Mesendoderm (in vitro differentiated cells): ENCODE data around the gene C1QA.

ENCODE experiments used
- DNase-seq: peaks from one replicate; pipeline ENCODE4 v3.0.0; 2013
- H2AK5ac ChIP-seq: 2 replicates; pipeline ENCODE4 v1.6.1; 2013; ENCODE audit warnings: low read length, inconsistent platforms
- H2BK120ac ChIP-seq: 2 replicates; pipeline ENCODE4 v1.6.1; 2013; ENCODE audit warnings: low read depth, mild to moderate bottlenecking, low read length, moderate library complexity, mixed read lengths
- H2BK15ac ChIP-seq: replicated peaks from 2 replicates; pipeline ENCODE4 v1.6.1; 2013; ENCODE audit warnings: low read depth, mild to moderate bottlenecking, moderate library complexity
- H2BK5ac ChIP-seq: 2 replicates; pipeline ENCODE4 v1.6.1; 2013; ENCODE audit warnings: low read length, inconsistent platforms
- H3K18ac ChIP-seq: 2 replicates; pipeline ENCODE4 v1.6.1; 2013; ENCODE audit warnings: mild to moderate bottlenecking, low read length, mixed read lengths
- H3K23ac ChIP-seq: one replicate; pipeline ENCODE4 v1.6.1; 2013; ENCODE audit warnings: low read length
- H3K27ac ChIP-seq: 2 replicates; pipeline ENCODE4 v1.5.1; 2013; ENCODE audit warnings: low read depth, mild to moderate bottlenecking, inconsistent platforms, low read length, moderate library complexity
- H3K27me3 ChIP-seq: 2 replicates; pipeline ENCODE4 v1.6.1; 2013; ENCODE audit warnings: low read length, control low read depth, mild to moderate bottlenecking, inconsistent platforms; ENCODE audit not compliant: insufficient read depth, poor library complexity
- H3K36me3 ChIP-seq: 2 replicates; pipeline ENCODE4 v1.6.1; 2013; ENCODE audit warnings: low read length, inconsistent platforms; ENCODE audit not compliant: control insufficient read depth, insufficient read depth
- H3K4ac ChIP-seq: one replicate; pipeline ENCODE4 v1.6.1; 2013; ENCODE audit warnings: low read depth, mild to moderate bottlenecking, low read length, moderate library complexity
- H3K4me1 ChIP-seq: 2 replicates; pipeline ENCODE4 v1.6.1; 2013; ENCODE audit warnings: low read depth, low read length, inconsistent platforms; ENCODE audit not compliant: control insufficient read depth
- H3K4me2 ChIP-seq: 2 replicates; pipeline ENCODE4 v1.6.1; 2013; ENCODE audit warnings: low read length
- H3K4me3 ChIP-seq: 2 replicates; pipeline ENCODE4 v1.5.1; 2013; ENCODE audit warnings: mild to moderate bottlenecking, low read length
- H3K56ac ChIP-seq: one replicate; pipeline ENCODE4 v1.6.1; 2013; ENCODE audit warnings: low read length
- H3K79me1 ChIP-seq: 2 replicates; pipeline ENCODE4 v1.6.1; 2013; ENCODE audit warnings: low read length, inconsistent platforms
- H3K79me2 ChIP-seq: 2 replicates; pipeline ENCODE4 v1.6.1; 2013; ENCODE audit warnings: mild to moderate bottlenecking, low read length; ENCODE audit not compliant: control insufficient read depth, insufficient read depth
- H3K9ac ChIP-seq: 2 replicates; pipeline ENCODE4 v1.6.1; 2013; ENCODE audit warnings: low read length, inconsistent platforms
- H4K5ac ChIP-seq: one replicate; pipeline ENCODE4 v1.6.1; 2013; ENCODE audit warnings: low read length
- H4K8ac ChIP-seq: one replicate; pipeline ENCODE4 v1.6.1; 2013; ENCODE audit warnings: low read depth, mild to moderate bottlenecking, control low read depth, low read length, moderate library complexity
- WGBS: extraction: QIAGEN DNeasy Blood & Tissue Kit; methylation state at CpG from one replicate; pipeline ENCODE4 v1.1.7; 2013; ENCODE audit warnings: low lambda C conversion rate, missing lambda C conversion rate; ENCODE audit not compliant: insufficient coverage; ENCODE audit errors: extremely low coverage; 5-methylcytosine and 5-hydroxymethylcytosine counted together

Gene C1QA

GRCh38 chr1:22619798-22620197 is 16.6 kb upstream of the C1QA start:
- no peak overlapping the region for H3K4me3 ChIP-seq
- H3K79me1 ChIP-seq = no peaks in the 10 kb centered on the region
- no peak overlapping the region for H3K4me2 ChIP-seq
- H2BK120ac ChIP-seq = no peak overlapping the region
- no peak for DNase-seq
- no peak overlapping the region for H3K9ac ChIP-seq
- no peak overlapping the region for H3K18ac ChIP-seq
- no peak overlapping the region for H2BK15ac ChIP-seq
- H4K5ac ChIP-seq = no peak overlapping the region
- H3K56ac ChIP-seq = no peak overlapping the region
- no peaks in the 10 kb centered on the region for H3K27me3 ChIP-seq
- H2BK5ac ChIP-seq = no peak overlapping the region
- no CpG with 5 or more reads among the region's 12 CpGs for WGBS
- no peaks in the 10 kb centered on the region for H3K79me2 ChIP-seq
- H3K36me3 ChIP-seq = no peaks in the 10 kb centered on the region
- no peak overlapping the region for H2AK5ac ChIP-seq
- no peak overlapping the region for H3K4ac ChIP-seq
- no peak overlapping the region for H4K8ac ChIP-seq
- H3K27ac ChIP-seq = no peak overlapping the region
- no peak overlapping the region for H3K23ac ChIP-seq
- H3K4me1 ChIP-seq = no peaks in the 10 kb centered on the region

DNA sequence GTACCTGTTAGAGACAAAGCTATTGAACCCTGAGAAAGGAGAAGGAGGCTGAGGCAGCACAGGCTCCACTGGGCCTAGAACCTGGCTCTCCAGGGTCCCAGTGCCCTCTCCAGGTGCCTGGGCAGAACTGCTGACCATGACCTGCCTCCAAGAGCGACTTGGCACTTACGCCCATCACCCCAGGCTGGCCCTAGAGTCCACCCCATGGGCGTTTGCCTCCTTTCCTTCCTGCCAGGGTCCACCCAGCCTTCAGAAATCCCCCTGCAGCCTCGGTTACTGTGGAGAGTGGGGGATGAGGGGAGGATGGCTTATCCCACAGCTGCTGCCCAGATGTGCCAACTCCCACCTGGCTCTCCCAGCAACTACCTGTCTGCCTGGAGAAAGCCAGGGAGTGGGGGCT is 14.7 kb upstream of the C1QA start:
- DNase-seq = no peak
- Histone ChIP-seq H3K9ac (no peak overlapping the region), H3K4me1 (no peaks in the 10 kb centered on the region), H3K27me3 (no peaks in the 10 kb centered on the region), H4K8ac (no peak overlapping the region), H3K4ac (no peak overlapping the region), H3K27ac (no peak overlapping the region), H2BK5ac (no peak overlapping the region), H3K56ac (no peak overlapping the region), H3K23ac (no peak overlapping the region), H3K4me2 (no peak overlapping the region), H3K79me1 (no peaks in the 10 kb centered on the region), H2BK15ac (no peak overlapping the region), H4K5ac (no peak overlapping the region), H2AK5ac (no peak overlapping the region), H3K18ac (no peak overlapping the region), H2BK120ac (no peak overlapping the region), H3K4me3 (no peak overlapping the region), H3K36me3 (no peaks in the 10 kb centered on the region), H3K79me2 (no peaks in the 10 kb centered on the region)
- WGBS = no CpG with 5 or more reads among the region's 4 CpGs

- Histone ChIP-seq H3K36me3 (no peaks in the 10 kb centered on the region), H3K9ac (no peak overlapping the region), H3K4ac (no peak overlapping the region)
These were observed 11.0 kb upstream of the C1QA start for GRCh38 chr1:22625262-22625925.

GRCh38 chr1:22626237-22627157 is 9.9 kb upstream of the C1QA start:
- Histone ChIP-seq H3K79me1 (no peaks in the 10 kb centered on the region), H2AK5ac (no peak overlapping the region), H3K79me2 (no peaks in the 10 kb centered on the region), H3K4me2 (no peak overlapping the region), H3K9ac (no peak overlapping the region), H2BK5ac (no peak overlapping the region), H3K4ac (no peak overlapping the region), H2BK120ac (no peak overlapping the region), H3K4me3 (no peak overlapping the region), H4K8ac (no peak overlapping the region), H3K4me1 (peaks cover 4% of the 10 kb centered on the region), H3K27me3 (no peaks in the 10 kb centered on the region), H3K23ac (no peak overlapping the region), H3K27ac (no peak overlapping the region), H3K36me3 (no peaks in the 10 kb centered on the region), H3K56ac (no peak overlapping the region), H2BK15ac (no peak overlapping the region), H4K5ac (no peak overlapping the region), H3K18ac (no peak overlapping the region)
- no CpG with 5 or more reads among the region's 20 CpGs for WGBS
- peak; percentile 59 for DNase-seq

More at GRCh38 chr1:22625262-22625925, 11.0 kb upstream of the C1QA start:
- no peak overlapping the region for H3K23ac ChIP-seq
- no peak overlapping the region for H4K5ac ChIP-seq
- H3K79me1 ChIP-seq = no peaks in the 10 kb centered on the region
- DNase-seq = peak; percentile 58
- no peak overlapping the region for H3K18ac ChIP-seq
- H3K4me1 ChIP-seq = peaks cover 4% of the 10 kb centered on the region
- no peak overlapping the region for H3K4me3 ChIP-seq
- H2BK120ac ChIP-seq = no peak overlapping the region
- no peak overlapping the region for H2AK5ac ChIP-seq
- H3K4me2 ChIP-seq = no peak overlapping the region
- H4K8ac ChIP-seq = no peak overlapping the region
- H3K27ac ChIP-seq = no peak overlapping the region
- no peaks in the 10 kb centered on the region for H3K27me3 ChIP-seq
- H3K56ac ChIP-seq = no peak overlapping the region
- H2BK15ac ChIP-seq = no peak overlapping the region
- no CpG with 5 or more reads among the region's 9 CpGs for WGBS
- no peak overlapping the region for H2BK5ac ChIP-seq
- H3K79me2 ChIP-seq = no peaks in the 10 kb centered on the region

DNA sequence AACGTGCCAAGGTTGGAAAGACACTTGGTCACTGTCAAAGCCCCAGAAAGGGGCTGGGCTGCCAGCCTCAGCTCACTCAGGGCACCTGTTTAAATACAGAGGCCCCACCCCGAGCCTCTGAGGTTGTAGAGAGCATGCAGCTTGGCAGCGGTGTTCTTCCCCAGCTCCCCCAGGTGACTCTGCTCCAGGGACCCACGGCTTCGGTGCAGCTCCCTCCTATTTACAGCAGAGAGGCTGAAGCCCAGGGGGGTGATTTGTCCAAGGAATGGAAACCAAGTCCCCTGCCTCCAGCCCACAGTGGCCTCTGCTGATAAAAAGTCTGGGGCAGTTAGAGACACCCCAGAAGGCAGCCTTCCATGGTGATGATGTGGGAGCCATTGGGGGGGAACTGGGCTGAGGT is 9.1 kb upstream of the C1QA start:
- no peaks in the 10 kb centered on the region for H3K27me3 ChIP-seq
- no peak for DNase-seq
- peaks cover 4% of the 10 kb centered on the region for H3K4me1 ChIP-seq
- no peak overlapping the region for H3K27ac ChIP-seq
- H4K8ac ChIP-seq = no peak overlapping the region
- no peaks in the 10 kb centered on the region for H3K79me1 ChIP-seq
- no peak overlapping the region for H2BK120ac ChIP-seq
- no peak overlapping the region for H3K4ac ChIP-seq
- H3K79me2 ChIP-seq = no peaks in the 10 kb centered on the region
- no peak overlapping the region for H2BK15ac ChIP-seq
- no peak overlapping the region for H3K23ac ChIP-seq
- no peak overlapping the region for H2AK5ac ChIP-seq
- WGBS = no CpG with 5 or more reads among the region's 5 CpGs
- no peak overlapping the region for H3K4me3 ChIP-seq
- no peaks in the 10 kb centered on the region for H3K36me3 ChIP-seq
- H3K4me2 ChIP-seq = no peak overlapping the region
- no peak overlapping the region for H3K56ac ChIP-seq
- H4K5ac ChIP-seq = no peak overlapping the region
- H3K9ac ChIP-seq = no peak overlapping the region
- H2BK5ac ChIP-seq = no peak overlapping the region
- H3K18ac ChIP-seq = no peak overlapping the region
